Uterus (tissue), 2 donors: ENCODE data around the gene AP3D1.

Experiments used
- CTCF ChIP-seq, 4 experiments: fragments of 200-600 bp in 2 of 4; fragments of 450-650 bp in 2 of 4; sonication (generic) in 2 of 4; IDR thresholded peaks; one replicate each; pipeline ENCODE4 v1.5.1; 2016 to 2019; ENCODE audit warnings: antibody characterized with exemption in 4 of 4, mild to moderate bottlenecking in 2 of 4, moderate library complexity in 1 of 4
- POLR2A ChIP-seq, 2 donors: fragments of 450-650 bp; IDR thresholded peaks; one replicate each; pipeline ENCODE4 v1.6.1; 2016; ENCODE audit warnings: antibody characterized with exemption in 2 of 2, mild to moderate bottlenecking in 1 of 2, moderate library complexity in 1 of 2

- TF ChIP-seq CTCF (IDR thresholded peaks at IDR 0.05) (no peak), POLR2A (IDR thresholded peaks at IDR 0.05) (no peak)
Measured at GRCh38 chr19:2089727-2090053, 61.7 kb downstream of the AP3D1 start.
